AML-193 (cell line): ENCODE results near the gene SPATA13.
"Not testable (repeated sequence)": the region's sequence is repeated elsewhere in the genome, so short reads cannot be mapped to it uniquely, and the experiment has no call there.

Experiments used
- DNase-seq, 2 experiments: peaks; one replicate each; lab custom pipeline; 2025; lab: John Stamatoyannopoulos, UW

The SPATA13 gene

DNA sequence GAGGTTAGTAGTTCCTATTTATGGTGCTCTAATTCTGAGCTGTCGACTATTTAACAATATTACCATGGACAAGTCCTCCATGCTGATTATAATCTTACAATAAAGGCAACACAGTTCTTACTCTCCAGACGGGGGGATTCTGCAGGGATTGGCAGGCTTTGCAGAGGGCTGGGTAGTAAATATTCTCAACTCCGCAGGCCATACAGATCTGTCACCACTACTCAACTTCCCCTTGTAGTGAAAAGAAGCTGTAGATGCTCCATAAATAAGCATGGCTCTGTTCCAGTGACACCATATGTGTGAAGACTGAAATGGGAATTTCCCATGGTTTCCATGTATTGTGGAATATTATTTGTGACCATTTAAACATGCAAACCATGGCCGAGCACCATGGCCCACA, 158.4 kb downstream of the SPATA13 start:
- DNase-seq: not testable (repeated sequence)

DNA sequence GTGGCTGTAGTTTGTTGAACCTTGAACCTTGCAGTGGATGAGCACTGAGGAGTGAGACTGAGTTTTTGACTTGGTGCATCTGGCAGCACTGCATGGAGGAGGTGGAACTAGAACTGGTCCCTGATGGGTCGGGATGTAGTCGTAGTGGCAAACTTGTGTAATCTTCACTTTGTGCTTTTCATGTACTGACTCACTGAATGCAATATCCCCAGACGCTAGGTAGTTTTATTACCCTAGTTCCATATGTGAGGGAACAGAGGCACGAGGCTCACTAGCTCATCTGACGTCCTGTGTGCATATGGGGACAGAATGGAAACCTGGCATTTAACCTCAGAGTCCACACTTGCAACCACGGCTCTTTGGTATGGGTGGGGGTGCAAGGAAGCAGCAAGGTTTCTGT, 159.1 kb downstream of the SPATA13 start:
- DNase-seq: not testable (repeated sequence)

DNA sequence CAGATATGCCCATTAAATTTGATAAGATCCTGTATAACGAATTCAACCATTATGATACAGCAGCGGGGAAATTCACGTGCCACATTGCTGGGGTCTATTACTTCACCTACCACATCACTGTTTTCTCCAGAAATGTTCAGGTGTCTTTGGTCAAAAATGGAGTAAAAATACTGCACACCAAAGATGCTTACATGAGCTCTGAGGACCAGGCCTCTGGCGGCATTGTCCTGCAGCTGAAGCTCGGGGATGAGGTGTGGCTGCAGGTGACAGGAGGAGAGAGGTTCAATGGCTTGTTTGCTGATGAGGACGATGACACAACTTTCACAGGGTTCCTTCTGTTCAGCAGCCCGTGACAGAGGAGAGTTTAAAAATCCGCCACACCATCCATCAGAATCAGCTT, 160.9 kb downstream of the SPATA13 start:
- DNase-seq: not testable (repeated sequence)

DNA sequence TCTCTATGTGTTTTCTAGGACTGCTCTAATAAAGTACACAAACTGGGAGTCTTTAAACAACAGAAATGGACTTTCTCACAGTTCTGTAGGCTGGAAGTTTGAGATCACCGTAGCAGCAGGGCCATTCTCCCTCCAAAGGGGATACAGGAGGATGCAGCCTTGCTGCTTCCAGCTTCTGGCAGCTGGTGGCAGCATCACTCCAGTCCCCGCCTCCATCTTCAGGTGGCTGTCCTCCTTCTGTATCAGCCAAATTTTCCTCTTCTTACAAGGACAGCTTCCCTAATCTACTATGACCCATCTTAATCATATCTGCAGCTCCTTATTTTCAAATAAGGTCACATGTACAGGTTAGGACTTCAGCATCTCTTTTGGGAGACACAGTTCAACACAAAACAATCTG, 161.9 kb downstream of the SPATA13 start:
- not testable (repeated sequence) for DNase-seq

DNA sequence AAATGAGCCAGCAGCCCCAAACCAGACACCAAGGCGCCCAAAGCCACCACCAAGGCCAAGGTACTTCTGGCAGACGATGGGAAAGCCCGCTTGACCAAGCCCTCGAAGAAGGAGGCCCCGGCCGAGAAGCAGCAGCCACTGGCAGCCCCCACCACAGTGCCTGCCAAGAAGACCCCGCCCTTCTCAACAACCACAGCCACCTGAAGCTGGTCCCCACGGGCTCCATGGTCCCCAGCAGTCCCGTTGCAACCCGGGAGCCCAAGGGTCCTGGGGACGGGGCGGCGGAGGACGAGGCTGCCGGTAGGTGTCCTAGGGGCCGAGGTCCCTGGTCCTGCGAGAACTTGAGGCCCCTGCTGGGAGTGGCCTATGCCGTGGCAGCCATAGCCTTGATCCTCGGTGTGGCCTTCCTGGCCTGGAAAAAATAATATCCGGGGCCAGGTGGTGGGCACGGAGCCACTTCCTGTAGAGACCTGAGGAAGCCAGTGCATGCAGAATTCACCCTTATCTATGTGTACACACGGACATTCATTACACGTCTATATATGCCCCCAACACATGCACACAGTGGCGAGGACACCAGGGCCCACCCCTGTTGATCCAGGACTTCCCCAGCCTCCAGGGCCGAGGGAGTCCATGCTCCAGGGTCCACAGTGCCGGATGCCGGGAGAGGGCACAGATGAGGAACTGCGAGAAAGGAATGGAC, 162.7 kb downstream of the SPATA13 start:
- DNase-seq: no peak

DNA sequence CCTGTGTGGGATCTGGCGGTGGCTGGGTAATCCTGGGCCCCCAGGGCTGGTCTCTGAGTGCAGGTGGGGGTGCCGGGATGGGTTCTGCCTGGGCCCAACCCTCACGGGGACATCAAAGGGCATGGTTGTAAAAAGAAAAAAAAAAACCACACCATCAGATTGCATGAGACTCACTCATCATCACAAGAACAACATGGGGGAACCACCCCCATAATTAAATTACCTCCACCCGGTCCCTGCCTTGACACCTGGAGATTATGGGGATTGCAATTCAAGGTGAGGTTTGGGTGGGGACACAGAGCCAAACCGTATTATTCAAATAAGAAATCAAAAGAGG, 163.2 kb downstream of the SPATA13 start:
- no peak for DNase-seq

DNA sequence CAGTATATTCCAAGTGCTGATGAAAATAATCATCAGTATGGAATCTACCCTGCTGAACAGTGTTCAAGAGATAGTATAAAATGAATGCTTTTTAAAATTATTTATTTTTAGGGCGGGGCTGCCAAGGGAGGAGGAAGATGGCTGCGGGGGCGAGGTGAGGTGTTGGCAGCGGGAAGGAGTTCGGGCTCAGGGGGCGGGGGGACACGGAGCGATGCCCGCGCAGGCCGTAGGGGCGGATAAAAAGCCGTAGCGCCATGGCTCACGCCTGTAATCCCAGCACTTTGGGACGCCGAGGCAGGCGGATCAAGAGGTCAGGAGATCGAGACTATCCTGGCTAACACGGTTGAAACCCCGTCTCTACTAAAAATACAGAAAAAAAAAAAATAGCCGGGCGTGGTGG, 167.1 kb downstream of the SPATA13 start:
- DNase-seq: not testable (repeated sequence)

DNA sequence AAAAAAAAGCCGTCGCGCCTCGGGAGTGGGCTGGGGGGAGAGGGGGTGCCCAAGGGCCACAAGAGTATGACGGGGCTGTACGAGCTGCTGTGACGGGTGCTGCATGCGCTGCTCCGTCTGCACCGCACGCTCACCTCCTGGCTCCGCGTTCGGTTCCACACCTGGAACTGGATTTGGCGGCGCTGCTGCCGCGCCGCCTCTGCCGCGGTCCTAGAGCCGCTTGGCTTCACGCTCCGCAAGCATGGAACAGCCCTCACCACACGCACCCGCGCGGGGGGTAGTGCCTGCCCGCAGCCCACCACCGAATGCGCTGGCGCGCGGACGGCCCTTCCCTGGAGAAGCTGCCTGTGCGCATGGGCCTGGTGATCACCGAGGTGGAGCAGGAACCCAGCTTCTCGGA, 167.6 kb downstream of the SPATA13 start:
- no peak for DNase-seq

DNA sequence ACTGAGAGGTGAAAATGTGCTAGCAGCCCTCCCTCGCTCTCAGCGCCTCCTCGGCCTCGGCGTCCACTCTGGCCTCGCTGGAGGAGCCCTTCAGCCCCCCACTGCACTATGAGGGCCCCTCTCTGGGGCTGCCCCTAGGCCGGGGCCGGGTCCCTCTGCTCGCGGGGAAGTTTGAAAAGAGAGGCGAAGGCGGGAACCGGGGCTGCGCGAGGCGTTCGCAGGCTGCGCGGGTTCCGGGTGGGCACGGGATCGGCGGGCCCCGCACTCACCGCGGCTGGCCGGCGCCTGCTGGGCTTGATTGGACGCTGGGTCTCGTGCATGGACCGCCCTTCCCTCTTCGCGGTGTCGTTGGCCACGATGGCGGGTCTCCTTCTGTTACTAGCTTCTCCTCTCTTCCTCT, 178.2 kb downstream of the SPATA13 start:
- DNase-seq: no peak

DNA sequence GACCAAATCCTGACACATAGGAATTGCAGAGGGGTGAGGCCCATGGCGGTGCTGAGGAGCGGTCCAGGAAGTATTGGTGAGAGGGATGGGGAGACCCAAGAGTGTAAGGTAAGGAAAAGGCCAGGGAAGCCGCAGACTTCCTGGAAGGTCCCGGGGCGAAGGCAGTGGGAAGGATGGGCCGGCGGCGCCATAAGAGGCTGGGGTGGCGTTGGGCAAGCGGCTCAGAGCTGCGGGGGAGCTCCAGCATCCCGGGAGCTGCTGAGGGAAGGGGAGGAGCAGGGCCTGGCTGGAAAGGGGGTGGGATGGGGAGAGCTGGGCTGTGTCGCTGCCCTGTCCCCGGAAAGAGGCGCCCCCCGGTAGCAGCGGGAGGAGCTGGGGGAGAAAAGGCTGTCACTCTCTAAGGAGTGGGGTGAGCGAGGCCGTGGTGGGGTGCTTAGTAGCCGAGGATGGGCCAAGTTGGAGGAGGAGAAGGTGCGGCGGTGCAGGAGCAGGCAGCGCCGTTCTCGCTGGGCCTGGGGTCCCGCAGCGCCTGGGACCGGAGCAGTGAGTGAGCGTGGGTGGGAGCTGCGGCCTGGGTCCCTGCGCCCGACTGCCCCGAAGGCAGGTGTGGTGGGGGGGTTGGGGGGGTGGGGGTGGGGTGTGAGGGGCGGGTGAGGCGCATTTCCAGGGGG, 179.6 kb downstream of the SPATA13 start:
- DNase-seq: no peak

DNA sequence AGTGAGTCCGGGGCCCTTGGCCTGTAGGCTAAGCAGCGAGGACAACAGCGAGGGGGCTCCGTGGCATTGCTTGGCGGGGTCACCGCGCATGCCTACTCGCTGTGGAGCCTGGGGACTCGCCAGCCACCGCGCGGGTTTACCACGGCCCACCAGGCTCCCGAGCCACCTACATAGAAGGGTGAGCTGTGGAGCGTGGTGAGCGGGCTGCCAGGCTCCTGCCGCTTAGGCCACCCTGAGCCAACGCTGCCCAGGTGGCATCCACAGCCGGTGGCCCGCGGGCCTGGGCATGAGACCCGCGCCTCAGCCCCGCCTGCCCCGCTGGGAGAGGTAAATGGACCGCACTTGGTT, 180.1 kb downstream of the SPATA13 start:
- no peak for DNase-seq

DNA sequence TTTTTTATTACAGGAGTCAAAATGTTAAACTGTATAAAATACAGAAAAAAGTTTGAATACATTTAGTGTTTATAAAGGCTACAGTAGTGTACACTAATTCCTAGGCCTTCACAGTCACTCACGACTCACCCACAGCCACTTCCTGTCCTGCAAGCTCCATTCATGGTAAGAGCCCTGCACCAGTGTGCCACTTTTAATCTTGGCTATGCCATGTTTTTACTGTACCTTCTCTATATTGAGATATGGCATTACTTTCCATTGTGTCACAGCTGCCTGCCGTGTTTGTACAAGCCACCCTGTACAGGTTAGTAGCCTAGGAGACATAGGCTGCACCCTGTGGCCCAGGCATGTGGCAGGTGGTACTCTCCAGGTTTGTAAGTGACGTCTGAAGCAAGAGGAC, 180.9 kb downstream of the SPATA13 start:
- DNase-seq: no peak

DNA sequence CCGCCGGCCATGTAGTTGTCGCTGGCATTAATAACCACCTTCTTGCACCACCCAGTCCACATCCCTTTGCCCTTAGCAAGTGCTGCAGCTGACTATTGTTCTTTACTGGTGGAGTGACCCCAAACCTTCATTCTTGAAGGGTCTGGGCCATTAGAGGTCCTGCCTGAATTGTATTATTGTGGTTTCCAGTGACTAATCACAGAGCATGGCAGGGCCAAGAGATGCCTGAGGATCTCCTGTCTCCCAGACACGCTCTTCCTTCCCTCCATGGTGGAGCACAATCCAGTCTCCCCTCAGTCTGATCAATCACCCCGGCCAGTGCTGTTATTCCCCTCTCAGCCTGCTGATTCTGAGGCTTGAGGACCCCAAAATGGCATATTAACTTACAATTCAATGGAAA, 187.9 kb downstream of the SPATA13 start:
- DNase-seq: no peak

DNA sequence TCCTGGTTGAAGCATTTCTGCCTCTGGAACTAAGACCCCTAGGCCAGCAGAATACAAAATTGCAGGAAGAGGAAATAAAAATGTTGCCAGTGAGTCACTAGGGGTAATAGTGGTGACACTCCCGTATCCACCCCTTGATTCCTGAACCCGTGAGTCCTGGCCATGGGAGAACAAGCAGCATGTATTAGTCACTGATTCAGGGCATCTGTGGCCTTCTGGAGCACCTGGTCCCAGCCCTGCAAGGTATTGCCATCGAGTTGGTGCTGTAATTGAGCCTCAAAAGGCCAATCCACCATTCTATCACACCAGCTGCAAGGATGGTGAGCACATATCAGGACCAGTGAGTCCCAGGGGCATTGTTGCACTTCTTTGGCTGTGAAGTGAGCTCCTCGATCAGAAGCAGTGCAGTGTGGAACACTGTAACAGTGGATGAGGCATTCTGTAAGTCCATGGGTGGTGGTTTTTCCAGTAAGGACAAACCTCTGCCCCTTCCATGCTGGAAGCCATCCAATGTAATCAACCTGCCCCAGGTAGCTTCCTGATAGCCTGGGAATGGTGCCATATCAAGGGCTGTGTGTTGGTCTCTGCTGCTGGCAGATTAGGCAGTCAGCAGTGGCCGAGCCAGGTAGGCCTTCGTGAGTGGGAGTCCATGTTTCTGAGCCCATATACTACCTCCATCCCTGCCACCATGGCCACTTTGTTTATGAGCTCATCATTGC, 188.4 kb downstream of the SPATA13 start:
- no peak for DNase-seq

DNA sequence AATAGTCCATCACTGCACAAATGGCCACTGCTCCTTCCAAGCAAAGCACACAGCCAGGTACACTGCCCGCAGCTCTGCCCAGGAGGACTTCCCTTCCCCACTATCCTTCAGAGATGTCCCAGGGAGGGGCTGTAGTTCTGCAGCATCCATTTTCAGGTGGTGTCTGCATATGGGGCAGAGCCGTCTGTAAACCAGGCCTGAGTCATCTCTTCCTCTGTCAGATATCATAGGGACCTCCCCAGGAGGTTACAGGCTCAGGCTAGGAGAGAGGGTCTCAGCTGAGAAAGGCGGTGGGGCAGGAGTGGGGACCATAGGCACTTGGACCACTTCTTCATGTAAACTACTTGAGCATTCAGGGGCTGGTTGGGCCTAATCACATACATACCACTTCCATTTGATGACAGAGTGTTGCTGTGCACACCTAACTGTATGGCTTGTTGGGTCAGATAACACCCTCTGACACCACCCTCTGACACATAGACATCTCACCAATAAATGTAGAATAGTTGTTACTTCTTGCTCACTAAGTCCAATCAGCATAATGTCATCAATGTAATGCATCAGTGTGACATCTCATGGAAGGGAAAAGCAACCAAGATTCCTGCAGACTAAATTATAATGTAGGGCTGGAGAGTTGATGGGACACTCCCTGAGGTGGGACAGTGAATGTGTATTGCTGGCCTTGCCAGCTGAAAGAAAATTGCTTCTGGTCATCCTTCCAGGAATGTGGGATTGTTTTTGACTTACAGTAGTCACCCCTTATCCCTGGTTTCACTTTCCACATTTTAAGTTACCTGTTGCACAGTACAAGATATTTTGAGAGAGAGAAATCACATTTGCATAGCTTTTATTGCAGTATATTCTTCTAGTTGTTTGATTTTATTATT, 189.5 kb downstream of the SPATA13 start:
- DNase-seq: not testable (repeated sequence)

DNA sequence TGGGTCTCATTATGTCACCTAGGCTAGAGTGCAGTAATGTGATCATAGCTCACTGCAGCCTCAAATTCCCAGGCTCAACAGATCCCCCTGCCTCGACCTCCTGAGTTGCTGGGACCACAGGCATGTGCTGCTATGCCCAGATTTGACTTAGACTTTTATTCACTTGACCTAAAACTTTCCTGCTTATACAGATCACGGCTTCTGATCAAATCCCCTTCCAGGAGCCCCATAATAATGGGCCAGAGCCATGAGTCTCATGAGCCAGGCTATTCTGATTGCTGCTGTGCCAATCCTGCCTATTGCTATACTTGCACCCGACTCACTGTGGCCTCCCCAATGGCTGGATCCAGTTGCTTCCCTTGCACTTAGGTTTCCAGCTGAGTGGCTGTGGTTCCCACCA, 190.9 kb downstream of the SPATA13 start:
- DNase-seq: no peak

DNA sequence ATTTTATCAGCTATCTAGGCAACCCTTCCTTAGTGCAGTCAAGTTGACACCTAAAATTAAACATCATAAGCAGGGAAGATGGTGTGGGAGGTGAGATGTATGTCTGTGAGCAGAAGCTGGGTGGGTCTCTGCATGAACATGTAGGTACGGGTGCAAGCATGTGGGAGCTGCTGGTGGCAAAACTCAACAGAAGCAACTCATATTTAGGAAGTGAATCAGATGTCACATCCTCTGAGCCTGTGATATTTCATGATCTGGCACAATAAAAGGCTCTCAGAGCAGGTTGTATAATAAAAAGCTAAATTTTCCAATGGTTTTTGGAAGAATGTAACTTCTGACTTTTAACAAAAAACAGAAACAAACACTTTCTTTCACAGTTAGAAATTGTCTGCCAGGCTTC, 193.2 kb downstream of the SPATA13 start:
- DNase-seq: no peak

DNA sequence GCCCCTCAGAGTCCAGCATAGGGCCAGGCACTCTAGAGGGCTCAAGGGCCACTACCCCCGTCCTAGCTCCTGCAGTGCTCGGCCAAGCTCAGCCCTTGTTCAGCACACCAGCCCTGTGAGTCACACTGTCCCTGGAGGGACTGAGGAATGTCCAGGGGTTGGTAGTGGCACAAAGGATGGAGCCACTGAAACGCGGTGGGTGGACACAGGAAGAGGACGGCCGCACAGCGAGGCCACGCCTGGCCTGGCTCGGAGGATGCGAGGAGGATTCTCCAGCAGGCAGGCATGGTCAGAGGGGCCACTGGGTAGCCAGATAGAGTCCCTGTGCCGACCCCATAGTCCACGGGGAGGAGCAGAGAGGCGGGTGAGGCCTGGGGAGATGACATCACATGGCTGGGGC, 194.6 kb downstream of the SPATA13 start:
- DNase-seq: no peak

DNA sequence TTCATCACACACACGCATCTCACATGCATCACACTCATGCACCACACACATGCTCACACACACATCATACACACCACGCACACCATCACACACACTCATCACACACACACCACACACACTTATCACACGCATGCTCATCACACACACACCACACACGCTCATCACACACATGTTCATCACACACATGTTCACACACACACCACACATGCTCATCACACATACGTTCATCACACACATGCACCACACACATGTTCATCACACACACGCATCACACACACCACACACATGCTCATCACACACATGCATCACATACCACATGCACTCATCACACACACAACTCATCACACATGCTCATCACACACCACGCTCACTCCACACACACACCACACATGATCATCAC, 195.8 kb downstream of the SPATA13 start:
- DNase-seq: no peak
